ENCODE results near the gene VEZF1.

DNA sequence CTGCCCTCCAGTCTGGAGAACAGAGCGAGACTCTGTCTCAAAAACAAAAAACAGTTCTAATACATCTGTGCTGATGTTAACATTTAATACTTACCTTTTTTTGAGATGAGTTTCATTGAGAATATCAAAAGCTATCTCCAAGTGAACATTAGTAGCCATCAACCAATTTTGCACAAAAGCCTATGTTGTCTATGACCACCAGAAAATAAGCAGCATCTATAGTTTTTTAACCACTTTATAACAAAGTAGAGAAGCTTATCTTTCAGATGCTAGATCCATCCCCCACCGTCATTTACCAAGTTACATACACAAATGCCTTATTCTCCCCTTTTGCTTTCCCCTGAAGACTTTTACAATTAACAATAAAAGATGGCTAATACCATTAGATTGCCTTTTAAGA lies 14.9 kb upstream of the VEZF1 start:
- TF ChIP-seq EZH2 (IDR thresholded peaks at IDR 0.05; ENCODE audit: borderline replicate concordance, low read depth, low read length, severe bottlenecking) (no peak), CTCF (IDR thresholded peaks at IDR 0.05; ENCODE audit: extremely low read depth in 1 of 2, insufficient read depth in 1 of 2, low read depth in 1 of 2, low read length in 2 of 2) (no peak), GATA2 (IDR thresholded peaks at IDR 0.05; ENCODE audit: insufficient read depth, insufficient read length, low read depth, low read length) (no peak), POLR2AphosphoS5 (IDR thresholded peaks at IDR 0.05; ENCODE audit: insufficient read depth, low read depth, low read length) (no peak), POLR2A (IDR thresholded peaks at IDR 0.05; ENCODE audit: low read depth, low read length) (no peak), JUN (IDR thresholded peaks at IDR 0.05; ENCODE audit: borderline replicate concordance, insufficient read depth, insufficient read length, low read depth) (no peak)

Data from endothelial cell of umbilical vein (primary cell).